GM12878 (cell line): Measurements from ENCODE around the gene EXOSC6. TPM values are rescaled to one million over a fixed set of nuclear protein-coding genes. Genes with fewer than 3 reads are reported as not detected.

ENCODE experiments used
- ATAC-seq: fragments of 200-7000 bp; cut with Tn5 transposase; 3 replicates; pipeline ENCODE4 v1.9.1; 2020; ENCODE audit warnings: mild to moderate bottlenecking, moderate library complexity
- BruUV-seq: library from RNA; stranded (reverse); fragments of 400-500 nt; replicated peaks from 2 replicates; lab custom pipeline; 2021; lab: Mats Ljungman, UMichigan
- CTCF ChIA-PET: fragments of 300-600 bp; sonication (Branson Sonifier 250); formaldehyde crosslinking; extraction: SDS; loops from one replicate; lab custom pipeline; 2021; ENCODE audit warnings: inconsistent platforms; lab: Yijun Ruan, JAX
- POLR2A ChIA-PET: fragments of 350-600 bp; formaldehyde crosslinking; extraction: SDS; loops from one replicate; lab custom pipeline; 2021; ENCODE audit warnings: inconsistent platforms; lab: Charles Lee
- RAD21 ChIA-PET: fragments of 300-600 bp; sonication (Branson Sonifier 250); formaldehyde crosslinking; loops from one replicate; lab custom pipeline; 2023; ENCODE audit warnings: antibody characterized with exemption; ENCODE audit not compliant: unreplicated experiment; lab: Charles Lee
- SMC1A ChIA-PET: fragments of 300-600 bp; sonication (Branson Sonifier 250); formaldehyde crosslinking; loops from one replicate; lab custom pipeline; 2023; ENCODE audit not compliant: unreplicated experiment, uncharacterized antibody; lab: Charles Lee
- DNase-seq: peaks from one replicate; pipeline ENCODE4 v3.0.0-alpha.2; 2011; ENCODE audit warnings: low read depth, low spot score
- FAIRE-seq: peaks from 3 replicates; lab custom pipeline; 2011; peaks lifted over from hg19 to GRCh38; lab: Jason Lieb, UNC
- H2AFZ ChIP-seq: 2 replicates; pipeline ENCODE4 v1.6.0; 2011; ENCODE audit warnings: low read depth, low read length, control low read depth; ENCODE audit not compliant: control insufficient read depth
- H3K27ac ChIP-seq: 2 replicates; pipeline ENCODE4 v1.5.1; 2011; ENCODE audit warnings: control low read depth; ENCODE audit not compliant: control insufficient read depth, insufficient read depth
- H3K27me3 ChIP-seq, 2 experiments: replicated peaks in 1 of 2; 2 replicates each; pipeline versions ENCODE4 v1.6.0 to v1.6.1; 2011; ENCODE audit warnings: low read length in 1 of 2; ENCODE audit not compliant: control insufficient read depth in 2 of 2, insufficient read depth in 2 of 2
- H3K36me3 ChIP-seq, 2 experiments: 2 replicates each; pipeline ENCODE4 v1.5.1; 2011; ENCODE audit warnings: low read length in 1 of 2; ENCODE audit not compliant: control insufficient read depth in 2 of 2, insufficient read depth in 2 of 2
- H3K4me1 ChIP-seq: 2 replicates; pipeline ENCODE4 v1.6.1; 2011; ENCODE audit warnings: mild to moderate bottlenecking, low read length, moderate library complexity, mixed read lengths; ENCODE audit not compliant: control insufficient read depth, insufficient read depth
- H3K4me2 ChIP-seq: 2 replicates; pipeline ENCODE4 v1.6.0; 2011; ENCODE audit warnings: control low read depth; ENCODE audit not compliant: control insufficient read depth, insufficient read depth
- H3K4me3 ChIP-seq: fragments of 200-600 bp; sonication (generic); 2 replicates; pipeline ENCODE4 v1.5.1; 2016
- H3K79me2 ChIP-seq: 2 replicates; pipeline ENCODE4 v1.6.0; 2011; ENCODE audit warnings: low read length; ENCODE audit not compliant: control insufficient read depth, insufficient read depth
- H3K9ac ChIP-seq: 2 replicates; pipeline ENCODE4 v1.8.0; 2011; ENCODE audit warnings: low read length, control low read depth, mixed read lengths; ENCODE audit not compliant: control insufficient read depth, insufficient read depth
- H3K9me3 ChIP-seq: replicated peaks from 3 replicates; pipeline ENCODE4 v1.5.1; 2011; ENCODE audit warnings: mild to moderate bottlenecking, low read length; ENCODE audit not compliant: control insufficient read depth, insufficient read depth
- H4K20me1 ChIP-seq: 2 replicates; pipeline ENCODE4 v1.6.0; 2011; ENCODE audit not compliant: control insufficient read depth, insufficient read depth
- BACH1 ChIP-seq: fragments of 450-650 bp; IDR thresholded peaks from 2 replicates; pipeline ENCODE4 v1.6.1; 2017; ENCODE audit warnings: mild to moderate bottlenecking, borderline replicate concordance
- BCLAF1 ChIP-seq: fragments of 450-650 bp; IDR thresholded peaks from 2 replicates; pipeline ENCODE4 v1.6.1; 2017; ENCODE audit warnings: antibody characterized with exemption, mild to moderate bottlenecking, moderate library complexity
- CBX5 ChIP-seq: sonication (generic); IDR thresholded peaks from 2 replicates; pipeline ENCODE4 v1.6.1; 2016; ENCODE audit warnings: low read depth, moderate library complexity, mild to moderate bottlenecking, inconsistent platforms
- DPF2 ChIP-seq: fragments of 450-650 bp; IDR thresholded peaks from 2 replicates; pipeline ENCODE4 v1.6.1; 2017; ENCODE audit warnings: mild to moderate bottlenecking
- GATAD2B ChIP-seq: fragments of 450-650 bp; conservative IDR thresholded peaks from 2 replicates; pipeline ENCODE4 v1.6.1; 2017; ENCODE audit warnings: low read depth, mild to moderate bottlenecking, moderate library complexity
- IRF3 ChIP-seq: fragments of 450-650 bp; IDR thresholded peaks from 2 replicates; pipeline ENCODE4 v1.6.1; 2014; ENCODE audit warnings: mild to moderate bottlenecking
- IRF4 ChIP-seq: IDR thresholded peaks from 2 replicates; pipeline ENCODE4 v1.6.1; 2011; ENCODE audit warnings: low read depth, low read length
- MTA3 ChIP-seq: IDR thresholded peaks from 2 replicates; pipeline ENCODE4 v1.6.1; 2012; ENCODE audit warnings: low read length, inconsistent platforms, borderline replicate concordance
- MYC ChIP-seq: IDR thresholded peaks from 2 replicates; pipeline ENCODE4 v1.6.1; 2011; ENCODE audit warnings: mild to moderate bottlenecking, low read length, moderate library complexity, inconsistent platforms; ENCODE audit not compliant: insufficient read depth, insufficient replicate concordance, insufficient read length, severe bottlenecking
- NFYB ChIP-seq: IDR thresholded peaks from 2 replicates; pipeline ENCODE4 v1.6.1; 2011; ENCODE audit warnings: low read depth, mild to moderate bottlenecking, low read length, improper control_type of control experiment, moderate library complexity; ENCODE audit not compliant: insufficient read depth
- NR2F1 ChIP-seq: fragments of 450-650 bp; conservative IDR thresholded peaks from 2 replicates; pipeline ENCODE4 v1.6.1; 2017; ENCODE audit warnings: mild to moderate bottlenecking
- PML ChIP-seq: IDR thresholded peaks from 2 replicates; pipeline ENCODE4 v1.6.1; 2012; ENCODE audit warnings: low read length, inconsistent platforms
- RCOR1 ChIP-seq: conservative IDR thresholded peaks from 2 replicates; pipeline ENCODE4 v1.6.1; 2012; ENCODE audit warnings: low read depth, low read length, improper control_type of control experiment
- RFX5 ChIP-seq: IDR thresholded peaks from 2 replicates; pipeline ENCODE4 v1.6.1; 2011; ENCODE audit warnings: low read depth, low read length, improper control_type of control experiment
- SIN3A ChIP-seq: IDR thresholded peaks from 2 replicates; pipeline ENCODE4 v1.6.1; 2012; ENCODE audit warnings: low read depth, low read length, improper control_type of control experiment
- SMAD5 ChIP-seq: IDR thresholded peaks from 2 replicates; pipeline ENCODE4 v1.6.1; 2016; ENCODE audit warnings: antibody characterized with exemption, low read depth
- SREBF2 ChIP-seq: IDR thresholded peaks from 2 replicates; pipeline ENCODE4 v1.6.1; 2012; ENCODE audit warnings: mild to moderate bottlenecking, low read length
- STAT1 ChIP-seq: fragments of 450-650 bp; conservative IDR thresholded peaks from 2 replicates; pipeline ENCODE4 v1.6.1; 2014; ENCODE audit warnings: antibody characterized with exemption, mild to moderate bottlenecking
- ZZZ3 ChIP-seq: IDR thresholded peaks from 2 replicates; pipeline ENCODE4 v1.6.1; 2011; ENCODE audit warnings: low read depth; ENCODE audit not compliant: control insufficient read depth, insufficient read length
- WGBS: methylation state at CpG from one replicate; pipeline ENCODE4 v1.1.6; 2016; ENCODE audit warnings: low lambda C conversion rate; ENCODE audit not compliant: insufficient replicate concordance, insufficient coverage; ENCODE audit errors: missing lambda C conversion rate; 5-methylcytosine and 5-hydroxymethylcytosine counted together
- in situ Hi-C: fragments of 300-500 bp; cut with MboI; formaldehyde crosslinking; loops from 9 replicates; pipeline ENCODE4 v1.14.3; 2018; ENCODE audit warnings: mixed read lengths
- intact Hi-C: fragments of 100-400 bp; cut with micrococcal nuclease; formaldehyde crosslinking; loops from one replicate; pipeline ENCODE4 v1.14.2; 2022; ENCODE audit not compliant: unreplicated experiment
- polyA plus RNA-seq, 11 experiments: library from polyadenylated mRNA; depleted of rRNA in 4 of 11; unstranded in 6 of 11; stranded (reverse) in 5 of 11; fragments of >200 nt; fragmentation: Nextera tagmentation in 4 of 11; fragmentation: Illumina TruSeq in 1 of 11; extraction: Ambion mirVana in 4 of 11; extraction: Trizol in 1 of 11; gene quantifications; 1 replicate in 1 of 11; 2 replicates in 10 of 11; pipeline versions ENCODE4 v1.2.1 to v1.2.3, GENCODE V29; 2011 to 2016; ENCODE audit warnings: inconsistent platforms in 2 of 11, missing spikeins in 2 of 11, low read depth in 1 of 11
- total RNA-seq, 4 experiments: library from RNA; depleted of rRNA in 3 of 4; stranded (reverse); fragments of >200 nt in 3 of 4; fragmentation: Illumina TruSeq in 1 of 4; extraction: Trizol in 1 of 4; gene quantifications; 2 replicates each; pipeline versions ENCODE4 v1.2.1 to v1.2.3, GENCODE V29; 2013 to 2021
- TF ChIP-seq, protein P1 (sequence below): IDR thresholded peaks from 2 replicates; pipeline ENCODE4 v1.6.1; 2011; ENCODE audit warnings: borderline replicate concordance, low read depth, mild to moderate bottlenecking, moderate library complexity, mixed read lengths, low read length; ENCODE audit not compliant: insufficient read depth; ENCODE audit errors: extremely low read length

EXOSC6 gene
- total and polyA plus RNA-seq, 10 of the 15 experiments (the other 5 are each of a cell fraction or from before 2014, with no cell fraction given), result 8.2 to 27.5 (median 14.5) TPM

DNA sequence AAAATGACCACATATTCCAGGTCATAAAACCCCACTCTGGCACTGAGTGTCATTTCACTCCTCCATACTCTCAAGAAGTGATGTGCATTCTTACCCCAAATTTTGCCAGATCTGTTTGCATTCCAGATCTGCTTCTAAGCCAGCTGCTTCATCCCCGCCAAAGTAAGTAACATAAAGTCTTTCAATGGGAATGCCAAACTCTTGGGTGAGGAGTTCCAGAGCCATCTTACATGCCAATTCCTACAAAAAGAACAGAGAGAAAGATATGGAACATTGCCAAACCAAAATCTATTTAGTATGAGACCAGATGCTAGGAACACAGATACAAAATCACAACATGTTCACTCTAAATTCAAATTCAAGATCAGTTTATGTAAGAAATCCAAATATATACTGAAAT is 24.7 kb upstream of the EXOSC6 start:
- Histone ChIP-seq H3K36me3 (peaks cover 18 to 28% of the 10 kb centered on the region in 2 experiments), H3K4me2 (no peak overlapping the region), H2AFZ (no peak overlapping the region), H3K79me2 (no peaks in the 10 kb centered on the region), H3K27ac (no peak overlapping the region), H3K9ac (no peak overlapping the region), H3K4me3 (no peak overlapping the region), H4K20me1 (no peaks in the 10 kb centered on the region), H3K9me3 (no peaks in the 10 kb centered on the region), H3K27me3 (no peaks in the 10 kb centered on the region), H3K4me1 (no peaks in the 10 kb centered on the region)
- in situ Hi-C loops, result no loop called here
- RAD21 ChIA-PET, result no interaction called here
- TSS peak; percentile 15 for BruUV-seq
- WGBS, result 93% methylated on average over 1 of the region's 1 CpG
- SMC1A ChIA-PET, result no interaction called here
- CTCF ChIA-PET, result interaction anchor here (1.0 kb wide), 1 partner anchor 9 kb away, joined by 3 read pairs; no protein-coding TSS in a partner anchor
- intact Hi-C loops, result no loop called here
- TF ChIP-seq SMAD5, result no peak
- no peak for TF ChIP-seq MTA3
- TF ChIP-seq DPF2, result no peak
- TF ChIP-seq ZZZ3, result no peak
- no peak for TF ChIP-seq PML
- TF ChIP-seq BCLAF1, result no peak
- TF ChIP-seq BACH1, result no peak
- TF ChIP-seq, protein P1, sequence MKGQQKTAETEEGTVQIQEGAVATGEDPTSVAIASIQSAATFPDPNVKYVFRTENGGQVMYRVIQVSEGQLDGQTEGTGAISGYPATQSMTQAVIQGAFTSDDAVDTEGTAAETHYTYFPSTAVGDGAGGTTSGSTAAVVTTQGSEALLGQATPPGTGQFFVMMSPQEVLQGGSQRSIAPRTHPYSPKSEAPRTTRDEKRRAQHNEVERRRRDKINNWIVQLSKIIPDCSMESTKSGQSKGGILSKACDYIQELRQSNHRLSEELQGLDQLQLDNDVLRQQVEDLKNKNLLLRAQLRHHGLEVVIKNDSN, result no peak
- no peak for TF ChIP-seq IRF3
- no peak for TF ChIP-seq STAT1
- TF ChIP-seq CBX5, result no peak
- TF ChIP-seq SREBF2, result no peak
- TF ChIP-seq NFYB, result no peak
- no peak for TF ChIP-seq GATAD2B
- no peak for TF ChIP-seq RFX5
- TF ChIP-seq IRF4, result no peak
- TF ChIP-seq SIN3A, result no peak
- no peak for TF ChIP-seq NR2F1
- no peak for TF ChIP-seq MYC
- no peak for TF ChIP-seq RCOR1
- ATAC-seq (no peak), FAIRE-seq (no peak), DNase-seq (no peak)
- POLR2A ChIA-PET, result no interaction called here
